ENCODE results near the gene PGLYRP2.

DNA sequence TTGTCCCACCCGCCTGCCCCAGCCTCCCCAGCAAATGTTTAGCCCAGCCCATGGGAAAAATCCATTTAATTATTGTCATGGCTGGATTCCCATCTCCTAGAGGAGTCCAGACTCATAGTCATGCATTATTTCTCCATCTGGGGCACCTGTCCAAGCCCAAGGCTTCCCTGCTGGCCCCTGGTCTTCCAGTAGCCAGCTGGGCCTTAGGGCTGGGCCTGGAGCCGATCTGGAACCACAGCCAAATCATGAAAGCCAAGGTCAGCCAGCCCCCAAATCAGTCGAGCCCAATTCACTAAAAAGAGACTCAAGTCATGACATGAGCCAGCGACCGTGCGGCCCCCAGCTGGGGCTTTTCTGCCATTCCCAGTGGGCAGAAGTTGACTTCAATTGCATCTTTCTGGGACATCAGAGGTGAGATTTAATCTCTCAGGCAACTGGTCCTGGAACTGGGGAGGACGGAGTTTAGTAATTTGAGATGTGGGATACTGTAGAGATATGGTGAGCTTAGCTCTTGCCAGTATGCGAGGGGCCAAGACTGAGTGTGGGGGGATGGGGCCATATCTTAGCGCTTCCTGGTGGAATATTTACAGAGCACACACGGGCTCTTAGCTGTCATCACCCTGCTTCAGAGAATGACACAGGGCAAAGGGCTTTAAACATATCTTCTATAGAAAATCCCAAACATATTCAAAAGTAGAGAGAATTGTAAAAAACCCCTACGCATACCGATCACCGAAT is 9.4 kb upstream of the PGLYRP2 start:
- TF ChIP-seq, protein P1, sequence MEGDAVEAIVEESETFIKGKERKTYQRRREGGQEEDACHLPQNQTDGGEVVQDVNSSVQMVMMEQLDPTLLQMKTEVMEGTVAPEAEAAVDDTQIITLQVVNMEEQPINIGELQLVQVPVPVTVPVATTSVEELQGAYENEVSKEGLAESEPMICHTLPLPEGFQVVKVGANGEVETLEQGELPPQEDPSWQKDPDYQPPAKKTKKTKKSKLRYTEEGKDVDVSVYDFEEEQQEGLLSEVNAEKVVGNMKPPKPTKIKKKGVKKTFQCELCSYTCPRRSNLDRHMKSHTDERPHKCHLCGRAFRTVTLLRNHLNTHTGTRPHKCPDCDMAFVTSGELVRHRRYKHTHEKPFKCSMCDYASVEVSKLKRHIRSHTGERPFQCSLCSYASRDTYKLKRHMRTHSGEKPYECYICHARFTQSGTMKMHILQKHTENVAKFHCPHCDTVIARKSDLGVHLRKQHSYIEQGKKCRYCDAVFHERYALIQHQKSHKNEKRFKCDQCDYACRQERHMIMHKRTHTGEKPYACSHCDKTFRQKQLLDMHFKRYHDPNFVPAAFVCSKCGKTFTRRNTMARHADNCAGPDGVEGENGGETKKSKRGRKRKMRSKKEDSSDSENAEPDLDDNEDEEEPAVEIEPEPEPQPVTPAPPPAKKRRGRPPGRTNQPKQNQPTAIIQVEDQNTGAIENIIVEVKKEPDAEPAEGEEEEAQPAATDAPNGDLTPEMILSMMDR (tag by site-specific recombination; IDR thresholded peaks at IDR 0.05): no peak
- no peak for TF ChIP-seq ZNF830 (tag by site-specific recombination; IDR thresholded peaks at IDR 0.05; ENCODE audit: low read depth)
- no peak for TF ChIP-seq MZF1 (tag by site-specific recombination; IDR thresholded peaks at IDR 0.05; ENCODE audit: borderline replicate concordance)
- TF ChIP-seq, protein P2, sequence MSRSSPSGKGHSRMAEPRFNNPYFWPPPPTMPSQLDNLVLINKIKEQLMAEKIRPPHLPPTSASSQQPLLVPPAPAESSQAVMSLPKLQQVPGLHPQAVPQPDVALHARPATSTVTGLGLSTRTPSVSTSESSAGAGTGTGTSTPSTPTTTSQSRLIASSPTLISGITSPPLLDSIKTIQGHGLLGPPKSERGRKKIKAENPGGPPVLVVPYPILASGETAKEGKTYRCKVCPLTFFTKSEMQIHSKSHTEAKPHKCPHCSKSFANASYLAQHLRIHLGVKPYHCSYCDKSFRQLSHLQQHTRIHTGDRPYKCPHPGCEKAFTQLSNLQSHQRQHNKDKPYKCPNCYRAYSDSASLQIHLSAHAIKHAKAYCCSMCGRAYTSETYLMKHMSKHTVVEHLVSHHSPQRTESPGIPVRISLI (tag by site-specific recombination; IDR thresholded peaks at IDR 0.05): no peak
